ENCODE results near the gene NREP. TPM values are rescaled to one million over a fixed set of nuclear protein-coding genes. Genes with fewer than 3 reads are reported as not detected.
"Not testable (repeated sequence)": the region's sequence is repeated elsewhere in the genome, so short reads cannot be mapped to it uniquely, and the experiment has no call there.

The NREP gene
- total and polyA plus RNA-seq, 5 donors: 14.9 to 35.8 (median 31.4) TPM

GRCh38 chr5:111720333-111720890, 36.6 kb downstream of the NREP start:
- WGBS: 89% methylated on average over 2 of the region's 2 CpGs
- no peak for ATAC-seq
- intact Hi-C loops (cut with DNase I): no loop called here

DNA sequence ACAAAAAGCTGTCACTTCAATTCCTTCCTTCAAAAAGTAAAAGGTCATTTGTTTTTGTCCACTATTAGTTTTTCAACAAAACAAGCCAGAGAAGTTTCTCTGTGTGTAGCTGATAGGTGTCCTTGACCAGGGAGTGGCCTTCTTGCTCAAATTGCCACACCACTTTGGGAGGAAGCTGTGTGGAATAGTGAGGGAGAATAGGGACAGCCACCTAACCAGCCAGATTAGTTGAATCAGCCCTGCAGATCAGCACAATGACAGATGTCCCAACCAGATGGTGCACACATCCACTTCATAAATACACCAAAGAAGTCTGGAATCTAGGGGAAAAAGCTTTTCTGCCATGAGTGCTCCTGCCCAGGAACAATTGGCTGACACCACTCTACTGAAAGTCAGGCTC, 37.2 kb downstream of the NREP start:
- no peak for ATAC-seq
- no peaks in the 10 kb centered on the region for H3K4me1 ChIP-seq (ENCODE audit: control insufficient read depth, insufficient read depth, low read length)
- intact Hi-C loops (cut with DNase I): no loop called here
- no peak overlapping the region for H3K4me3 ChIP-seq (ENCODE audit: low read length)
- H3K9me3 ChIP-seq (ENCODE audit: control insufficient read depth, low read length): no peaks in the 10 kb centered on the region
- no peaks in the 10 kb centered on the region for H3K27me3 ChIP-seq (ENCODE audit: control insufficient read depth, insufficient read depth)
- no peak for DNase-seq
- H3K27ac ChIP-seq (ENCODE audit: low read length): no peak overlapping the region

More at GRCh38 chr5:111720333-111720890, 36.6 kb downstream of the NREP start:
- Histone ChIP-seq H3K27ac (ENCODE audit: low read length) (no peak overlapping the region), H3K9me3 (ENCODE audit: control insufficient read depth, low read length) (no peaks in the 10 kb centered on the region), H3K4me3 (ENCODE audit: low read length) (no peak overlapping the region), H3K27me3 (ENCODE audit: control insufficient read depth, insufficient read depth) (no peaks in the 10 kb centered on the region), H3K4me1 (ENCODE audit: control insufficient read depth, insufficient read depth, low read length) (no peaks in the 10 kb centered on the region)
- no peak for DNase-seq

DNA sequence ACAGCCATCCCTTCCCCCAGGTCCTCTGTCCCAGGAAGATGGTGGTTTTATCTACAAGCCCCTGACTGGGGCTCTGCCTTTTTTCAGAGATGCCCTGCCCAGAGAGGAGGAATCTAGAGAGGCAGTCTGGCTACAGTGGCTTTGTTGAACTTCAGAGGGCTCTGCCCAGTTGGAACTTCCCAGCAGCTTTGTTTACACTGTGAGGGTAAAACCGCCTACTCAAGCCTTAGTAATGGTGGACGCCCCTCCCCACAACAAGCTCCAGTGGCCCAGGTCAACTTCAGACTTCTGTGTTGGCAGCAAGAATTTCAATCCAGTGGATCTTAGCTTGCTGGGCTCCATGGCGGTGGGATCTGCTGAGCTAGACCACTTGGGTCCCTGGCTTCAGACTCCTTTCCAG, 40.2 kb downstream of the NREP start:
- ATAC-seq; H3K27me3 ChIP-seq (ENCODE audit: control insufficient read depth, insufficient read depth); H3K4me1 ChIP-seq (ENCODE audit: control insufficient read depth, insufficient read depth, low read length); DNase-seq; H3K9me3 ChIP-seq (ENCODE audit: control insufficient read depth, low read length); H3K27ac ChIP-seq (ENCODE audit: low read length); H3K4me3 ChIP-seq (ENCODE audit: low read length); intact Hi-C loops (cut with DNase I): not testable (repeated sequence)
- WGBS: 96% methylated on average over 3 of the region's 3 CpGs

DNA sequence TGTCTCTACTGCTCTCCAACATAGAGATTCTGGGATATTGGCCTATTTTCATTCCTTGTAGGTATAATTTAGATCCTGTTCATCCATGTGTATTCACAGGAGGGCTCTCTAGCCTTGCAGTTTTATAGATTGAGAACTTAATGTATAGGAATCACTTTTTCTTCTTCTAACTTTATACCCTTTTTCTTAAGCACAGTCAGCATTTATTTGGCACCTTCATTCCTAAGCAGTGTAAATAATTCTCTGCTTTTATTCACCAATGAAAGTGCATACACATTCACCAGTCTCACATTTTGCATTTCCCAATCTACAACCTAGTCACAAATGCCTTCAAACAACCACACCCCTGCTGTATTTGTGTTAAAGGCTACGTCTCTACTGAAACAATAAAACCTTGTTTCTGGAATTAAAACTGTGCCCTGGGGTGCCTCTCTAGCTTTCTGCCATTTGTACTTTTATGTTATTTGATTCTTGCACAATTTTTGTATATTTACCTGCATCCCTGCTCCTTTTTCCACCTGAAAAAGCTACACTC, 49.3 kb downstream of the NREP start:
- WGBS: 85% methylated on average over 1 of the region's 1 CpG

DNA sequence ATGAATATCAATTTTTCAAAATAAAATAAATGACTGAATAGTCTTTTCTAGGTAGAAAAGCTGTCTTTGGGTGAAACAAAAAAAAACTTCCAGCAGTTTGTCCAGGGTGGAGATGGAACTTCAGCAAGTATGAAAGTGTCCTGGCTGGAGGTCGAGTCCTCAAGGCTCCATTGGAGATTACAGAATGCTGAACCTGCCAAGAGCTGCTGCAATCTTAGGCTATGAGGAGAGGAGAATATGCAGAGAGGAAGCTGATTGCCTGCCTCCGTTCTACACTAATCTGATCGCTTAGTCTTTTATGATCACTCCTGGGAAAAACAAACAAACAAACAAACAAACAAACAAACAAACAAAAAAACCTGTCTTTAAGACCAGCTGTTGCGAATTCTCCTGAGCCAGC, 50.6 kb downstream of the NREP start:
- ATAC-seq (peak; percentile 85 to 89), DNase-seq (no peak)
- intact Hi-C loops (cut with DNase I): no loop called here
- H3K27ac ChIP-seq (ENCODE audit: low read length): no peak overlapping the region
- H3K4me1 ChIP-seq (ENCODE audit: control insufficient read depth, insufficient read depth, low read length): no peaks in the 10 kb centered on the region
- WGBS: 36% methylated on average over 4 of the region's 4 CpGs
- no peaks in the 10 kb centered on the region for H3K27me3 ChIP-seq (ENCODE audit: control insufficient read depth, insufficient read depth)
- no peaks in the 10 kb centered on the region for H3K9me3 ChIP-seq (ENCODE audit: control insufficient read depth, low read length)
- H3K4me3 ChIP-seq (ENCODE audit: low read length): no peak overlapping the region

More for the DNA sequence above, 49.3 kb downstream of the NREP start:
- intact Hi-C loops (cut with DNase I): no loop called here
- H3K9me3 ChIP-seq (ENCODE audit: control insufficient read depth, low read length): no peaks in the 10 kb centered on the region
- ATAC-seq: no peak
- no peak overlapping the region for H3K27ac ChIP-seq (ENCODE audit: low read length)
- no peak for DNase-seq
- no peaks in the 10 kb centered on the region for H3K4me1 ChIP-seq (ENCODE audit: control insufficient read depth, insufficient read depth, low read length)
- H3K27me3 ChIP-seq (ENCODE audit: control insufficient read depth, insufficient read depth): no peaks in the 10 kb centered on the region
- H3K4me3 ChIP-seq (ENCODE audit: low read length): no peak overlapping the region

DNA sequence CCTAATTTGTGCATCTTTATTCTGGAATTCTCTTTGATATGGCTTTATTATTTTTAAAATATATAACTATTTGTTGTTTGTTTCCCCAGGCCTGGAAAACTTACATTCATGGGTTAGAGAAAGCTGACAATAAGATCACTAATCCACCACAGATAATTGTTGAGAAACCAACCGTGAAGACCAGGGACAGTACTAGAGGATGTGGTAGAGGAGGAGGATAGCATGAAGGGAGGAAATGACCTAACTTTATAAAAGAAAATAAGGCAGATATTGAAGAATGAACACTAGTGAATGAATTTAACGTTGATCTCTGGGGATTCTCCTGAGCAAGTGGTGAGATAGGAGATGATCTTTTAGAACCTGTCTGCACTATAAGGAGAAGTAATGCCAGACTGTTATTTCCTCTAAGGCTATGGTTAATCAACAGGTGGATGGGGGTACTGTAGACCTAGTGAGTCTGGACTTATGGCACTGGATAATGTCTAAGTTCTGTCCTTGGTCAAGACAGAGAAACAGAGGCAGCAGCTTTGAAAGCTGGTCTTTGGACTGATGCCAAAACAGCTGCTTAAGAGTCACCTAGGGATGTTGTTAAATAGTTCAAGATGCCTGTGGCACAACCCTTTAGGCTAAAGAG, 52.4 kb downstream of the NREP start:
- Histone ChIP-seq H3K27ac (ENCODE audit: low read length) (no peak overlapping the region), H3K4me3 (ENCODE audit: low read length) (no peak overlapping the region), H3K9me3 (ENCODE audit: control insufficient read depth, low read length) (no peaks in the 10 kb centered on the region), H3K4me1 (ENCODE audit: control insufficient read depth, insufficient read depth, low read length) (no peaks in the 10 kb centered on the region), H3K27me3 (ENCODE audit: control insufficient read depth, insufficient read depth) (no peaks in the 10 kb centered on the region)
- no peak for DNase-seq
- intact Hi-C loops (cut with DNase I): no loop called here
- WGBS: 42% methylated on average over 2 of the region's 2 CpGs
- ATAC-seq: no peak

GRCh38 chr5:111703662-111704061, 53.3 kb downstream of the NREP start:
- Histone ChIP-seq H3K27ac (ENCODE audit: low read length) (no peak overlapping the region), H3K27me3 (ENCODE audit: control insufficient read depth, insufficient read depth) (no peaks in the 10 kb centered on the region), H3K4me3 (ENCODE audit: low read length) (no peak overlapping the region), H3K9me3 (ENCODE audit: control insufficient read depth, low read length) (no peaks in the 10 kb centered on the region), H3K4me1 (ENCODE audit: control insufficient read depth, insufficient read depth, low read length) (no peaks in the 10 kb centered on the region)
- 76% methylated on average over 3 of the region's 3 CpGs for WGBS
- intact Hi-C loops (cut with DNase I): no loop called here
- DNase-seq (no peak), ATAC-seq (no peak)

GRCh38 chr5:111699976-111700375, 57.0 kb downstream of the NREP start:
- intact Hi-C loops (cut with DNase I): no loop called here
- no peak overlapping the region for H3K27ac ChIP-seq (ENCODE audit: low read length)
- WGBS: 80% methylated on average over 6 of the region's 6 CpGs
- no peak overlapping the region for H3K4me3 ChIP-seq (ENCODE audit: low read length)
- ATAC-seq (no peak), DNase-seq (no peak)
- H3K4me1 ChIP-seq (ENCODE audit: control insufficient read depth, insufficient read depth, low read length): no peaks in the 10 kb centered on the region
- no peaks in the 10 kb centered on the region for H3K9me3 ChIP-seq (ENCODE audit: control insufficient read depth, low read length)
- no peaks in the 10 kb centered on the region for H3K27me3 ChIP-seq (ENCODE audit: control insufficient read depth, insufficient read depth)

DNA sequence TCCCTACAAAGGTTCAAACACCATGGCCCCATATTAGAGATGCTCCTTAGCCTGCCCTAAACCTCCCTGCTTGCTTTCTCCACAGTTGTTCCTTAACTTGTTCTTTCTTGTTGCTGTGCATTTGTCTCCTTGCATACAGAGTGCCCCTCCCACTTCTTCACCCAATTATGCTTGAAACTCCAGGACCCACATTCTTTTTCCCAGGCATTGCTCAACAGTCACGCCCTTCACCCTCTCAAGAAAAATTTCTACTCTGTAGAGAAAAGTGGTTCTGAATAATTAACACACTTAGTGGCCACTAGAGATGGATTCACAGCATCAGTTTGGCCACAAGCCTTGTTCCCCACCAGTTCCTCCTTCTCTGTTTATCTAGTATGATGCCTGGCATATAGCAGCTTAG, 57.7 kb downstream of the NREP start:
- H3K27ac ChIP-seq (ENCODE audit: low read length): no peak overlapping the region
- DNase-seq (no peak), ATAC-seq (no peak)
- no peak overlapping the region for H3K4me3 ChIP-seq (ENCODE audit: low read length)
- no peaks in the 10 kb centered on the region for H3K9me3 ChIP-seq (ENCODE audit: control insufficient read depth, low read length)
- no peaks in the 10 kb centered on the region for H3K4me1 ChIP-seq (ENCODE audit: control insufficient read depth, insufficient read depth, low read length)
- WGBS: 86% methylated on average over 1 of the region's 1 CpG
- no peaks in the 10 kb centered on the region for H3K27me3 ChIP-seq (ENCODE audit: control insufficient read depth, insufficient read depth)
- intact Hi-C loops (cut with DNase I): no loop called here

DNA sequence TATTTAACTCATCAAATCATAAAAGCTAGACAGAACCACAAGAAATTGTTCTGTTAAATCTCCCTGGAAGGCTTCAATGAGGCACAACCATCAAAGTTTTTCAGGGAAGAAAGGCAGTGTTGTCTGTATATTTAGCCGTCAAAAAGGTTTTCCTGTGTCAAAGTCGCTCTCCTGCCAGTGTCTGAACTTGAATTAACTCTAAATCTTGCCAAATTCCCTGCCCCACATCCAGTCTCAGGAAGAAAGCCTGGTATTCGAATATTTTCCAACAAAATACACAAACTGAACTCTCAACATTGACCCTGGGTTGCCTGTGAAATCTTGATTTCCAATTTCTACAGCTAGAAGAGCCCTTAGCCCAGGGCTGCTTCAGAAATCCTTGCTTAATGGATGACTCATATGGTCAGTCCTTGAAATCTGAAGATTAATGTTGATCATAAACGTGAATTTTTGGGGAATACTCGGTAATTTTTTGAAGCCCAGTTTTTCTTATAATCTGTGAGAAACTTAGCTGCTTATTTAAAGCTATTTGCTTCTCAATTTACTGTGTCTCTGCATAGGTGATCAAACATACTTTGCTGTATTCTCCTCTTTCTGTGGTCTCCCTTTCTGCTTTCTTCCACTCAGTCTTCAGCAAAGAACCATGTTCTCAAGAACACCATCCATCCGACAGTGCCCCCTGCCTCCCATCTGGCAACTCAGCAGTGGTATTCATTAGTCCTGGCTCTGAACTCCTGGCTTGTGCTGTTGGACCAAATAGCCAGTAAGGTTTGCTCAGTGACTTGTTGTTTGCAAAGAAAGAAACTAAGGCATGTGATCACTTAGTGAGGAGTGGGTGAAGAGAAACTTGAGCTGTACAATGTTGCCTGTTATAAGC, 58.9 kb downstream of the NREP start:
- no peak overlapping the region for H3K4me3 ChIP-seq (ENCODE audit: low read length)
- WGBS: 59% methylated on average over 6 of the region's 6 CpGs

GRCh38 chr5:111697215-111697614, 59.8 kb downstream of the NREP start:
- H3K4me3 ChIP-seq (ENCODE audit: low read length): no peak overlapping the region
- no peak overlapping the region for H3K27ac ChIP-seq (ENCODE audit: low read length)
- ATAC-seq: peak; percentile 50 to 55
- WGBS: 13% methylated on average over 6 of the region's 6 CpGs
- H3K9me3 ChIP-seq (ENCODE audit: control insufficient read depth, low read length): no peaks in the 10 kb centered on the region
- intact Hi-C loops (cut with DNase I): no loop called here
- H3K4me1 ChIP-seq (ENCODE audit: control insufficient read depth, insufficient read depth, low read length): no peaks in the 10 kb centered on the region
- H3K27me3 ChIP-seq (ENCODE audit: control insufficient read depth, insufficient read depth): no peaks in the 10 kb centered on the region
- DNase-seq: no peak

More for the DNA sequence above, 58.9 kb downstream of the NREP start:
- peak in 1 of 2 donors; percentile 45 for ATAC-seq
- no peaks in the 10 kb centered on the region for H3K27me3 ChIP-seq (ENCODE audit: control insufficient read depth, insufficient read depth)
- no peaks in the 10 kb centered on the region for H3K4me1 ChIP-seq (ENCODE audit: control insufficient read depth, insufficient read depth, low read length)
- no peak overlapping the region for H3K27ac ChIP-seq (ENCODE audit: low read length)
- no peaks in the 10 kb centered on the region for H3K9me3 ChIP-seq (ENCODE audit: control insufficient read depth, low read length)
- DNase-seq: no peak
- intact Hi-C loops (cut with DNase I): no loop called here

Measured in right cardiac atrium (tissue), 5 donors.